Stimulated activated CD4-positive, alpha-beta T cell treated with anti-CD3 and anti-CD28 coated beads, Interleukin-2, amount 100 ng/mL, for 24 hours (primary cell): Measurements from ENCODE around the gene CCNT2.
"Not testable (repeated sequence)": the region's sequence is repeated elsewhere in the genome, so short reads cannot be mapped to it uniquely, and the experiment has no call there.

ENCODE experiments used
- DNase-seq, 2 donors: peaks; one replicate each; pipeline ENCODE4 v3.0.0-alpha.2; 2020

Gene CCNT2

DNA sequence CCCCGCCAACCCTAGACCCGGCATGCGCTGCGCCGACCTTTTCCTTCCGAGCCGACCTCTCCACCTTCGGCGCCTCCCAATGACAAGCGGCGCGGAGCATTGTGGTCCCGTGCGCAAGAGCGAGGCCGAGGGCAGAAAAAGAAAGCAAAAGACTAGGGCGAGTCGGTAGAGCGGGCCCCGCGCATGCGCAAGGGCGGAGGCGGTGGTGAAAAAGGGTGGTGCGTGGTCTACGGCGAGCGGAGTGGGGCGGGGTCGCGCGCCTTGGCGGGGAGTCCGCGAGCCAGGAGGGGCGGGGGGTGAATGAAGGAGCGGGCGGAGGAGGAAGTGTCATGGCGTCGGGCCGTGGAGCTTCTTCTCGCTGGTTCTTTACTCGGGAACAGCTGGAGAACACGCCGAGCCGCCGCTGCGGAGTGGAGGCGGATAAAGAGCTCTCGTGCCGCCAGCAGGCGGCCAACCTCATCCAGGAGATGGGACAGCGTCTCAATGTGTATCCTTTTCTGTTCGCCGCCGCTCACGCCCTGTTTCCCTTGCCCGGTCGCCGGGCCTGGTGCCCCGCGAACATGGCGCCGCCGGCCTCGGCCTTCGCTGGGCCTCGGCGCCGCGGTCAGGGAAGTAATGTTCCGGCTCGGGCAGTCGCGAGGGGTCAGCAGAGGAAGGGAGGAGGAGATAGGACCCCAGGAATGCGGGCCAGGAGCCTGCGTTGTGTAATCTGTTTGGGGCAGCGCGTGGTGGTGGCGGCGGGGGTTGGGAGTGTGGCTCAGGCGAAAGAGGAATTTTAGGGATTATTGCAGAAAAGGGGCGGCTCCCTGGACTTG lies at the start of gene CCNT2:
TSS of gene CCNT2 (plus strand) at position 297 of the 815 bp plus-strand sequence. CDS start at position 330, 33 bp downstream.
- peak; percentile 99 to 100 for DNase-seq

DNA sequence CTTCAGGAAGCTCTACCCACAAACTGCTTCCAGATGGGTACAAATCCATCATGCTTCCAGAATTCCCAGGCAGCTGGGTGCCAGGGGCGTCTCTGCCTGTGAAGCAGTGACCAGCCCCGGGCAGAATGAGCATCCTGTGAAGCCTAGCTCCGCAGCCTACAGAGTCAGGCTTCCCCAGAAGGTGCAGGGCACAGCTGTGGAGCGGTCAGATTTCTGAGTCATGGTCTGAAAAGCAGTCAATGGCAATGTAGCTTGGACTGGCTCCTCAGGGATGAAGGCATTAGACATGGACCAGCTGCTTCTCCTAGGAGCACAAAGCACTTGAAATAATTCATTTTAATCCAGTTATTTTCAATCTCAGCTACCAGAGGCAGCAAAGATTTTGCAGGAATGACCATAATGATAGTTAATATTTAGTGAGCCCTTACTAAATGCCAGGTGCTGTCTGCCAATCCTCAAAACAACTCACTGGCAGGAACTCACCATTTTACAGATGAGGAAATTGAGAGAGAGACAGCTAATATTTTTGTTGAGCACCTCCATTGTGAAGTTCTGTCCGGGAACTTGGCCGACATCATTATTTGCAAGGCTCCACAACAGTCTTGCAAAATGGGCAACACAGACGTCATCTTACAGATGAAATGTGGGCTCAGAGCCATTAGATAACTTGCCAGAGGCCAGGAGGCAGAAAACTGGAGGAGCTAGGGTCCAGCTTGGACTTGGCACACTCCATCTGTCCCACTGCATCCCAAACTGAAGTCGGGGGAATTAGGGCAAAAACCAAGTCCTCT lies 48.5 kb upstream of the CCNT2 start:
- no peak for DNase-seq

DNA sequence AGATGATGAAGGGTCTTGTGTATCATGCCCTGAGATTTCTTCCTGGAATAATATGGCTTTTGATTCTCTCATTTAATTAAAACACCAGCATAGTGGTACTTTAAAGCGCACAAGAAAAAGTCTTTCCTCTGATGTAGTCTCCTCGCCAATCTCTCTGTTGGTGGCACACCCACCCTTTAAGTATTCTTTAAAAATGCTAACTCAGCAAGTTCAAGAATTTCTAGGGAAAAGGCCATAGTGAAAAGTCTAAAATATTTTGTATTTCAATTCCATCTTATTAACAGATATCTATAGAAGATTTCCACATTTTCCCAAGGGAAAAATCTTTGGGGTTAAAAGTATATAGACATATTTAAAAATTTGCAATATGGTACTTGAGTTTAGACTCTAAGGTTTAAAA lies 45.5 kb upstream of the CCNT2 start:
- no peak for DNase-seq

GRCh38 chr2:134875309-134875708 lies 43.3 kb upstream of the CCNT2 start:
- no peak for DNase-seq

GRCh38 chr2:134882773-134883172 lies 35.8 kb upstream of the CCNT2 start:
- DNase-seq = no peak

GRCh38 chr2:134883552-134884293 lies 34.9 kb upstream of the CCNT2 start:
- no peak for DNase-seq

GRCh38 chr2:134884435-134884834 lies 34.2 kb upstream of the CCNT2 start:
- no peak for DNase-seq

DNA sequence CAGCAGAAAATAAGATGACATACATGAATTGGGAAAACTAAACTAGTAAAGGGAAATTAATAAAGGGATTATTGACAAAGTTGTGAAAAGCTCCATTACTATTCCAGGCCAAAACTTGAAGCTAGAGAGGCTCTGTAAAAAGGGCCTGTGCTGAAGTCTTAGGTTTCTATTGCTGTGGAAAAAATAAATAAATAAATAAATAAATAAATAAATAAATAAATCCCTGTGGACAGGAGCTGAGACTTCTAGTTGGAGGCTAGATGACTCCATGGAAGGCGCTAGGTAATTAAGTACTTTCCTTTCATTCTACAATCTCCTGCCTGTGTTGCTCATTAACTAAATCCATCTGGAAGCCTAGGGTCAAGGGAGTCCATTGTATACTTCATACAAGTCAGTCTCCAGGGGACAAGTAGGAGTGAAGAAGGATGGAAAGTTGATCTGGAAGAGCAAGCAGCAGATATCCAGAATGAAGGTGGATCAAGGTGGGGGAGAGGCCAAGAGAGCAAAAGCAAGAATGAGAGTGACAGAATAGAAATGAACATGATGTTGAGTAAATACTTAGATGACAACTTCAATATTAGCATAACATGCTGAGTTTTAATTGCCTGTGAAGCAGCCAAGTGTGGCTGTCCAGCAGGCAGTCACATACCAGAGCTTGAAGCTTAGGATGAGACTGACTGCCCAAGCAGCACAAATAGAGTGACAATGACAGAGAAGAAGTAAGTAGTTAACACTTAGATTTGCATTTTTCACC lies 26.2 kb upstream of the CCNT2 start:
- no peak for DNase-seq

- DNase-seq = no peak
Observed at GRCh38 chr2:134897932-134898331, 20.7 kb upstream of the CCNT2 start.

DNA sequence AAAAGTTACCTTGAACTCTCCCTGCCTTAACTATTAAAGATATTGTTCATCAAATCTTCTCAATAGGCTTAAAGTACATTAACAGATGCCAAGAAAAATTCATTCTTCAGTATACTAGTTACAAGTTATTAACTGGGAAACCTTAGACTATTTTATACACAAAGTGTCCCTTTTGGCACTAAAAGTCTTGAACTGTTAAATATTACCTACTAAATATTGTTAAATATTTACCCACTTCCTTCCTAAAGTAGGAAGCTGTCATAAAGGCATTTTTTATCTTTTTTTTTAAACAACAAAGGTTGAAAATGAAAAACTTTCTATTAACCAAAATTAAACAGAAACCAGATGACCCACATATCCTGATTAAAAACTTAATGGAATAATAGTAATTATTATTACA lies 19.4 kb upstream of the CCNT2 start:
- no peak for DNase-seq

- DNase-seq = no peak
Observed at GRCh38 chr2:134900151-134900550, 18.5 kb upstream of the CCNT2 start.

DNA sequence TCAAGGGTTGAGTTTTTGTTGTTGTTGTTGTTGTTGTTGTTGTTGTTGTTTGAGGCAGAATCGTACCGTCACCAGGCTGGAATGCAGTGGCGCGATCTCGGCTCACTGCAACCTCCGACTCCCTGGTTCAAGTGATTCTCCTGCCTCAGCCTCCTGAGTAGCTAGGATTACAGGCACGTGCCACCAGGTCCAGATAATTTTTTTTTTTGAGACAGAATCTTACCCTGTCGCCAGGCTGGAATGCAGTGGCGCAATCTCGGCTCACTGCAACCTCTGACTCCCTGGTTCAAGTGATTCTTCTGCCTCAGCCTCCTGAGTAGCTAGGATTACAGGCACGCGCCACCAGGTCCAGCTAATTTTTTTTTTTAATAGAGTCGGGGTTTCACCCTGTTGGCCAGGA lies 14.9 kb upstream of the CCNT2 start:
- not testable (repeated sequence) for DNase-seq

GRCh38 chr2:134905168-134905567 lies 13.5 kb upstream of the CCNT2 start:
- no peak for DNase-seq

GRCh38 chr2:134906726-134907125 lies 11.9 kb upstream of the CCNT2 start:
- no peak for DNase-seq

- not testable (repeated sequence) for DNase-seq
Observed at GRCh38 chr2:134907441-134908116, 11.0 kb upstream of the CCNT2 start.

DNA sequence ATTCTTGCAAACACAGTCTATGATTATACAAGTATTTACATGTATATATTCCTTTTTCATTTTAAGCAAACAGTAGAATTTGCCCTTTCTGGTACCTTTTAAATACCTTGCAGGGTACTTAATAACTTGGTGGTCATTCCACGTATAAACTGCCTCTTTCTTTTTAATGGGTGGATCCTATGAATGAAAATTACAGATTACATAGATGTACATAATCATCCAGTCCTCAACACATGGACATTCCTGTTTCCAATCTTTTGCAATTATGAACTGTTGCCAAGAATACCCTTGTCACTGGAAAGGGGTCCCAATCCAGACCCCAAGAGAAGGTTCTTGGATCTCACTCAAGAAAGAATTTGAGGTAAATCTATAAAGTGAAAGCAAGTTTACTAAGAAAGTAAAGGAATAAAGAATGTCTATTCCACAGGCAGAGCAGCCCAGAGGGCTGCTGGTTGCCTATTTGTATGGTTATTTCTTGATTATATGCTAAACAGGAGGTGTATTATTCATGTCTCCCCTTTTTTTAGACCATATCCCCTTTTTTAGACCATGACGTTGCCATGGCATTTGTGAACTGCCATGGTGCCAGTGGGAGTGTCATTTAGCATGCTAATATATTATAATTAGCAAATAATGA lies 7.7 kb upstream of the CCNT2 start:
- DNase-seq = no peak

- no peak for DNase-seq
Observed at GRCh38 chr2:134911400-134911785, 7.2 kb upstream of the CCNT2 start.

DNA sequence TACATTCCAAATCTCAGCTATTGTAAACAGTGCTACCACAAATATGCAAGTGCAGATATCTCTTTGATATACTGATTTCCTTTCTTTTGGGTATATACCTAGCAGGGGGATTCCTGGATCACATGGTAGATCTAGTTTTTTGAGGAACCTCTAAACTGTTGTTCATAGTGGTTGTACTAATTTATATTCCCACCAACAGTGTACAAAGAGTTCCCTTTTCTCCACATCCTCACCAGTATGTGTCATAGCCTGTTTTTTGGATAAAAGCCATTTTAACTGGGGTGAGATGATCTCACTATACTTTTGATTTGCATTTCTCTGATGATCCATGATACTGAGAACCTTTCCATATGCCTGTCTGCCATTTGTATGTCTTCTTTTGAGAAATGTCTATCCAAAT lies 6.3 kb upstream of the CCNT2 start:
- DNase-seq = no peak

DNA sequence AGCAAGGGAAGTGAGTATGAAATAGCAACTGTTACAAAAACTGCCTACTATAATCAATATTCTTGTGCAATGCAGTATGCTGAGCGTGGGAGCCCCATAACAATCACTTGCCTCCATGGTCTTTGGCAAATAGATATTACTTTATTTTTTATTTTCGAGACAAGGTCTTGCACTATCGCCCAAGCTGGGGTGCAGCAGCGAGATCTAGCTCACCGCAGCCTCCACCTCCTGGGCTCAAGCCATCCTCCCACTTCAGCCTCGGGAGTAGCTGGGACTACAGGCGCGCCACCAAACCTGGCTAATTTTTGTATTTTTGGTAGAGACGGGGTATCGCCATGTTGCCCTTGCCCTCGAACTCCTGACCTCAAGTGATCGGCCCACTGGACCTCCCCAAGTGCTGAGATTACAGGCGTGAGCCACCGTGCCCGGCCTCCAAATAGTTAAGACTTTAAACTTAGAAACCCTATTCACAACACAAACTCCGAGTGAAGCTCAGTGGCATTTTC lies 1.2 kb upstream of the CCNT2 start:
- peak; percentile 15 to 24 for DNase-seq

DNA sequence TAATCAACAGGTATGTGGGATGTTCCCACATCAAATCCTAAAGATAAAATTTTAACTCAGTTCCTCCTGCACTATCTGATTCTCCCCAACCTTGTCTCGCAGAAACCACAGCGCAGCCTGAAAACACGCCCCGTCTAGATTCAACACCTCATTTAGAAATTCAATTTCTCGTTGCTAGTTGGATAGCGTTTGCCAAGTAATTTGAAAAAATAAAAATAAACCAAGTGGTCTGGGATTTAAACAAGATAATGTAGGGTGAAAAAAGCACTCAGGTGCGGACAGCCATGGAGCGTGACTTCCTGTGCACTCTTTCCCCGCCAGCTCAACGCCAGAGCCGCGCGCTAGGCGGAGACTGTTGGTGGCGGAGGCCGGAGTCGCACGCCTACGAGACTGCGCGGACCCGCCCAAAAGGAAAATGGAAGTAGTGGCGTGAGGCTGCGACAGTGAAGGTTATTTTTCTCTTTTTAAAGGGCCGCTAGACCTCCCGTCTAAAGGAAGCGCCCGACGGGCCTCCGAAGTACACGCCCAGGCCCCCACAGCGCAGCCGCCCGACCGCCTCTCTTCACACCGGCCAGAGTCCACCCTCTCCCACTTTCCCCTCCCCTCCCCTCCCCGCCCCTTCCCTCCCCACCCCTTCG lies 615 bp upstream of the CCNT2 start:
- DNase-seq = peak; percentile 87 to 89
